Activated CD4-positive, CD25-positive, alpha-beta regulatory T cell treated with anti-CD3 and anti-CD28 coated beads, Interleukin-2, amount 50 U/mL, for 24 hours (primary cell): ENCODE data around the gene AASDH.
"Not testable (repeated sequence)": the region's sequence is repeated elsewhere in the genome, so short reads cannot be mapped to it uniquely, and the experiment has no call there.

Source experiments
- ATAC-seq, 2 donors: fragments of 150-1000 bp; cut with Tn5 transposase; one replicate each; pipeline ENCODE4 v1.10.0; 2021; ENCODE audit warnings: mild to moderate bottlenecking in 1 of 2, moderate library complexity in 1 of 2

The AASDH gene

GRCh38 chr4:56388306-56388705, 1.0 kb upstream of the AASDH start:
- ATAC-seq = no peak

GRCh38 chr4:56386091-56386490, 1.2 kb downstream of the AASDH start:
- ATAC-seq = no peak

- ATAC-seq = no peak
Observed at GRCh38 chr4:56375458-56375857, 11.8 kb downstream of the AASDH start.

DNA sequence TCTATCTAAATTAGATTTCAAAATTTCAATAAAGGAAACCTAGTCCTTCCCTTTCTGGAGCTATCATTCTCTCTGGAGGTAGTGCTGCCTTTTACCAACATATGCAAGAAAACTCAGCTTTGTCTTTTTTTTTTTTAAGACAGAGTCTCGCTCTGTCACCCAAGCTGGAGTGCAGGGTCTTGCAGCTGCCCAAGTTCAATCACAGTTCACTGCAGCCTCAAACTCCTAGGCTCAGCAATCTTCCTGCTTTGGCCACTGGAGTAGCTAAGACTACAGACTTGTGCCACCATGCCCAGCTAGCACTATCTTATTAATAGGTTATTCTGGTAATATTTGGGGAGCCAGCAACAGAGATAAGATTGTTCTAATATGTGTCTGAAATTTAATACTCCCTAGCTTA, 12.3 kb downstream of the AASDH start:
- ATAC-seq = no peak

DNA sequence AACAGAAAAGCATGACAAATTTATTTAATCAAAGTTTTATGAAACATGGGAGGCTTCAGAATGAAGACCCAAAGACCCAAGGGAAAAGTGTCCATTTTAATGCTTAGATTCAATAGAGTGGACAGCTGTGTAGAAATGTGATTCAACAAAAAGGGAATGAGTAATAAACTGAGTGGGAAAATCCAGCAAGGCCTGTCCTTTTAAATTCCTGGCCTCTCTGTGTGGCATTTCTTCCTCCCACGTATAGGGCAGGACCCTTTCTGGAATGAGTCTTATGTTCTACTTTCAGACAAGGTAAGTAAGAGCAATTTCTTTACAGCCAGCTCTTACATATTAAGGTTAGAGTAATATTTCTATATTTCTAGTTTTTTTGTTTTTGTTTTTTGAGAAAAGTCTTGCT, 14.5 kb downstream of the AASDH start:
- no peak for ATAC-seq

DNA sequence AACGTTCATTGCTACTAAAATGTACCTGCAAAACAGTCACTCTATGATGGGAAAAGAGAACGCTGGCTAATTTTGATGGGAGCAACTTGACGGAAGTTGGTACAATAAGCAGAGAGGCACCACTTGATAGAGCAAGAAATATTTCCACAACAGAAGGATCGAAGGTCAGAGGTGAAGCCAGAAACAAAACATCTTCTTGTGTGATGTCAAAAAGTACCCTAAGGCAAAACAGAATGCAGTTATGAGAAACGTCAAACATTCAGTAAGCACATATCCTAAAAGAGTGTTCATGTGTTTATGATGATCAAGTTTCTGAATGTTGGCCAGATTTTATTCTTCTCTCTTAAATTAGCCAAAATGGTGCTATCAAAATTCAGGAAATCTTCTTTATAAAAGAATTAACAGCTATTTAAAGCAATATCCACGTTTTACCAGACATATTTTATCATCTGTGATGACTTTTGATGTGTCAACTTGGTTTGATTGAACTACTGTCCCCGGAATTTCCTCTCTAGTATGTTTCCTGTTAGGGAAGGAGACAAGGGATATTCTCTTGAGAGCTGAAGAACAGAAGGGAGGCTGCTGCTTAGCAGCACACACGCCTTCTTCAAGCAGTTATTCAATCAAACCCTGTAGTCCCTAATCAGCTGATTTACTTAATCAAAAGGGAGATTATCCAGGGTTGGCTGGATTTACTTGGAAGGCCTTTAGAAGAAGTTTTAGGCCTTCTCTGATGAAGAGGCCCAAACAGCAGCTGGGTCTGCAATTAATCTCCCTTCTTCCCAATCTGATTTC, 15.7 kb downstream of the AASDH start:
- no peak for ATAC-seq

- no peak for ATAC-seq
Observed at GRCh38 chr4:56370377-56370776, 16.9 kb downstream of the AASDH start.

- ATAC-seq = not testable (repeated sequence)
Observed at GRCh38 chr4:56362981-56363380, 24.3 kb downstream of the AASDH start.

- ATAC-seq = no peak
Observed at GRCh38 chr4:56360071-56360470, 27.2 kb downstream of the AASDH start.

DNA sequence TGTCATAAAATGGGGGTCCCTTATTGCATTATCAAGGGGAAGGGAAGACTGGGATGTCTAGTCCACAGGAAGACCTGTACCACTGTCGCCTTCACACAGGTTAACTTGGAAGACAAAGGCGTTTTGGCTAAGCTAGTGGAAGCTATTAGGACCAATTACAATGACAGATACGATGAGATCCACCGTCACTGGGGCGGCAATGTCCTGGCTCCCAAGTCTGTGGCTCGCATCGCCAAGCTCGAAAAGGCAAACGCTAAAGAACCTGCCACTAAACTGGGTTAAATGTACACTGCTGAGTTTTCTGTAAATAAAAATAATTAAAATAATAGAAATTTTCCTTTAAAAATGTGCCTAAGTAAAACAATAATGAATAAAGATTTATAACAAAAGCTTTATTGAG, 30.6 kb downstream of the AASDH start:
- ATAC-seq = no peak

DNA sequence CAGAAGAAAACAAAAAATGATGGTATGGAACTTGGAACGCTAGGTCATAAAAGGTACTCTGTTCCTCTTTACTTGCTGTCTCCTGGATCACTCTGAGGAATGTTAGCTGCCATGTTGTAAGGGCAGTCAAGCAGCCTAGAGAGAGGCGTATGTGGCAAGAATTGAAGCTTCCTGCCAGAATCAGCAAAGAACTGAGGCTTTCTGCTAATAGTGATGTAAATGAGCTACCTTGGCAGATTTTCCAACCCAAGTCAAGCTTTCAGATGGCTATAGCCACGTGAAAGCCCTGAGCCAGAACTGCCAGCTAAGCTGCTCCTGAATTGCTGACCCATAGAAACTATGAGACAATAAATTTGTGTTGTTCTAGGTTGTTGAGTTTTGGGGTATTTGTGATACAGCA, 38.7 kb downstream of the AASDH start:
- no peak for ATAC-seq

- no peak for ATAC-seq
Observed at GRCh38 chr4:56345458-56345857, 41.8 kb downstream of the AASDH start.

DNA sequence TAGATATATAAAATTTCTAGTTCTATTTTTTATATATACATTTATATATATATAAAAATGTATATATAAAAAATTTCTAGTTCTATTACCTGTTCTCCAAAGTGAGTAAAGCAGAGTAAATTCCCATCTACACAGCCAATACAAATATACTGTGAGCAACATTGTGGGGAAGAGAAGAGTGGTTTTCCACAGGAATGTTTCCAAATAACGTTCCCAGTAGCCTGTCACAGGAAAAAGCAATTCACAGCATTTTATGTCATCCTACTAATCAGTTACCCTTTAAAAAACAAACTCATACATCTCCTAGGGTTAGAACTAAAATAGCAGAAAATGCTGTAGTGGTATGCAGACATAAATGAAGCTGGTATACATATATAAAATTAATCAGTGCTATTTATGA, 44.5 kb downstream of the AASDH start:
- ATAC-seq = no peak

GRCh38 chr4:56330691-56331090, 56.6 kb downstream of the AASDH start:
- ATAC-seq = no peak

DNA sequence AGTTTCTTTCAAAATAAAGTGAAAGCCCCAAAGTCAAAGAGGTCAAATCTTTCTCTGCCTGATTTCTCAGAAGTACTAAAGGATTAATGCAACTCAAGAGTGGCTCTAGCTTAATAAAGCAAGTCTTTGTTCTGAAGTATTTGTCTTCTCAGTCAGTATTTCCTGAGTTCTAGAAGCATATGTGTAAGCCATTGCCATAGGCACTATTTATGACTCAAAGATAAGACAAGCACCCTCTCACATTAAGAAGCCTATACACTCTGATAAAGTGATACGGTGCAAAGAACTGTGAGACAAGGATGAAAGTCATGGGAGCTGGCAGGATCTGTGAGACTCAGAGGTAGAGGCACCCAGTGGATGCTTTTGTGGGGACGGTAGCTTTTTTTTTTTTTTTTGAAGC, 60.9 kb downstream of the AASDH start:
- no peak for ATAC-seq

DNA sequence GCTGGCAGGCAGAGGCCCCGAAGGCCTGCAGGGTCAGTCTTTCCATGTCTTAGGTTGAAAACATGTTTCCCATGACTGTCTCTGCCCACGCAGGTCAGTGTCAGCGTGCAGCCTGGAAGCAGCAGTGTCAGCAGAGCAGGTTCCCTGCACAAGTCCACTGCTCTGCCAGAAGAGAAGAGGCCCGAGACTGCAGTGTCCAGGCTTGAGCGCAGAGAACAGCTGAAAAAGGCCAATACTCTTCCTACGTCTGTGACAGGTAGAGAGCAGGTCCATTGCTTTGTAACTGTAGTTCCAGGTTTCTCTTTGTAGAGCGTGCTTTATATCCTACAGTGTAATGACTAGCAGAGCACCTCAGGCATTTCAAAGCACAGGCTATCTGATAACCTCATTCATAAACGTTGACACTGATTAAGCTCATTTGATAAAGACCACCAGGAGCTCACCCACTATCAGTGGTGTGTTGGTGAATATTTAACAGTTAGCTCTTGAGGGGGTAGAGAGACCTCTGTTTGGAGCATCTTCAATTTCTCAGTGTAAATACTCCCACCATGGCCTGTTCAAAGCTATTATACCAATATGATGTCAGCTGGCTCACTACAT, 63.2 kb downstream of the AASDH start:
- no peak for ATAC-seq

DNA sequence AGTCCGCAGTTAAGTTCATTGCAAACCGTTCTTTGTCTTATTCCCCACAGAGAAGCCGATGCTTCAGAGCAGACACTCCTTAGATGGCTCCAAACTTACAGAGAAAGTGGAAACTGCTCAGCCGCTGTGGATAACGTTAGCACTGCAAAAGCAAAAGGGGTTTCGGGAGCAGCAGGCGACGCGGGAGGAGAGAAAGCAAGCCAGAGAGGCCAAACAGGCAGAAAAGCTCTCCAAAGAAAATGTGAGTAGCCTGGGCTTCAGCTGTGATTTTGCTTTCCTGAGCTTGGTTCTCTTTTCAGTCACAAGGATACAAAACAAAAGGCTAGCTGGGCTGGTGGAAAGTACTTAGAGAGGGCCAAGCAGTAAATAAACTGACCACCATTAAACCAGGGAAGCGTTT, 64.0 kb downstream of the AASDH start:
- no peak for ATAC-seq

GRCh38 chr4:56321251-56321650, 66.0 kb downstream of the AASDH start:
- no peak for ATAC-seq

DNA sequence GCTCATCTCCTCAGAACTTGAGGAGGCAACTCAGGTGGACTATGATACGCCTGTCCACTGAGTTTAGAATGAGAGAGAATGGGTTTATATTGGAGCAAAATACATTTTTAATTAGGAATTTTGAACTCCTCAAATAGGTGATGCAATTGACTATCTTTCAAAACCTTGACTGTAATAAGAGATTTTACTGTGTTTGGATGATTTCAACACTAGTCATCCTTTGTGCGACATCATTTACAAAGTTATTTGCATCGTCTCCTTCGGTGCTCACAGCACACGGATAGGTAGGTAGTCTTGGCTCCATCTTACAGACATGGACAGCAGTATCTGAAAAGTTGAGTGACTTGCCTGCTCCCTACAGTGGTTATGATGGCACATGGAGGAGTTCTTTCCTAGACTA, 67.0 kb downstream of the AASDH start:
- ATAC-seq = no peak

DNA sequence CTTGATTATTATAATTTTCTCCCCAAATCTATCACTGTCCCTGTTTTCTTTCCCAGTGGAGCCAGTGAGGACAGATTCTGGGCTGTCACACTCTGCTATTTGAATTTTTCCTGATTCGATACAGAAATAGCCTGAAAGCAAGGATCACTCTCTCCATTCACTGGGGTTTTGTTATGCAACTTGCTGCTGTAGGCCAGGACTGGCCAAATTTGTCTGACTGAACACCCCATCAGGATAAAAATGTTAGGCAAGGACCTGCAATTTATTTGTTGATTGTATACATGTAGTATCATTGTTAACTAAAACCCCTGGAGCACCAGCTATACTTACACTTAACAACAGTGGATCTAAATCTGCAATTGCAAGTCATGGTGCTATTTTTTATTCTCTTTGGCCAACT, 68.7 kb downstream of the AASDH start:
- no peak for ATAC-seq

- no peak for ATAC-seq
Observed at GRCh38 chr4:56317749-56318148, 69.5 kb downstream of the AASDH start.

DNA sequence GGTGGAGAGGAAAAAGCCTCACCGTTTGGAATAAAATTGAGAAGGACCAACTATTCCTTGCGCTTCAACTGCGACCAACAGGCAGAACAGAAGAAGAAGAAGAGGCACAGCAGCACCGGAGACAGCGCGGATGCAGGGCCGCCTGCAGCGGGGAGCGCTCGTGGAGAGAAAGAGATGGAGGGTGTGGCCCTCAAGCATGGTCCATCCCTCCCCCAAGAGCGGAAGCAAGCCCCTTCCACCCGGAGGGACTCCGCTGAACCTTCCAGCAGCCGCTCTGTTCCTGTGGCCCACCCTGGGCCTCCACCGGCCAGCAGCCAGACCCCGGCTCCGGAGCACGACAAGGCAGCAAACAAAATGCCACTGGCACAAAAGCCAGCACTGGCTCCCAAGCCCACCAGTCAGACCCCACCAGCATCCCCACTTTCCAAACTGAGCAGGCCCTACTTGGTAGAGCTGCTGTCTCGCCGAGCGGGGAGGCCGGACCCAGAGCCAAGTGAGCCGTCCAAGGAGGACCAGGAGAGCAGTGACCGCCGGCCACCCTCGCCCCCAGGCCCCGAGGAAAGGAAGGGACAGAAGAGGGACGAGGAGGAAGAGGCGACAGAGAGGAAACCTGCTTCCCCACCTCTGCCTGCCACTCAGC, 71.2 kb downstream of the AASDH start:
- no peak for ATAC-seq

DNA sequence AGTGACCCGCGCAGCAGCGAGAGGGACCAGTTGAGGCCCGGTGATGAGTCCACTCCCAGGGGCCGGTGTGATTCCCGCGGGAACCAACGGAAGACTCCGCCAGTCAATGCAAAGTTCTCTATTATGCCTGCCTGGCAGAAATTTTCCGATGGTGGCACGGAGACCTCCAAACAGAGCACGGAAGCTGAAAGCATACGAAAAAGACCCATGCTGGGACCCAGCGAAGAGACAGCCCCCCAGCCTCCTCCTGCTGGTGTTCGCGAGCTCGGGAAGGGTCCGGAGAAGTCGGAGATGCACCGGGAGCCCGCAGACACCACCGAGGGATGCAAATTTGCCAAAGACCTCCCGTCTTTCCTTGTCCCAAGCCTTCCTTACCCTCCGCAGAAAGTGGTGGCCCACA, 71.7 kb downstream of the AASDH start:
- no peak for ATAC-seq

- no peak for ATAC-seq
Observed at GRCh38 chr4:56315041-56315440, 72.2 kb downstream of the AASDH start.
